Erythroblast (primary cell): ENCODE measurements around the gene OR51T1.

Experiments
- GATA1 ChIP-seq: IDR thresholded peaks from 2 replicates; pipeline ENCODE4 v1.6.1; 2011; ENCODE audit warnings: low read depth, mild to moderate bottlenecking, control low read depth, low read length, moderate library complexity
- POLR2A ChIP-seq: IDR thresholded peaks from 2 replicates; pipeline ENCODE4 v1.6.1; 2011; ENCODE audit warnings: mild to moderate bottlenecking, low read length

GRCh38 chr11:4916581-4916980 is 34.9 kb downstream of the OR51T1 start:
- TF ChIP-seq POLR2A = no peak
- no peak for TF ChIP-seq GATA1
